ENCODE data around the gene ANTXR1. TPM values are rescaled to one million over a fixed set of nuclear protein-coding genes. Genes with fewer than 3 reads are reported as not detected.

The ANTXR1 gene
- total RNA-seq, 3 donors from 2014 or later (not counting 1 experiment from before 2014, with no cell fraction given) = not detected

DNA sequence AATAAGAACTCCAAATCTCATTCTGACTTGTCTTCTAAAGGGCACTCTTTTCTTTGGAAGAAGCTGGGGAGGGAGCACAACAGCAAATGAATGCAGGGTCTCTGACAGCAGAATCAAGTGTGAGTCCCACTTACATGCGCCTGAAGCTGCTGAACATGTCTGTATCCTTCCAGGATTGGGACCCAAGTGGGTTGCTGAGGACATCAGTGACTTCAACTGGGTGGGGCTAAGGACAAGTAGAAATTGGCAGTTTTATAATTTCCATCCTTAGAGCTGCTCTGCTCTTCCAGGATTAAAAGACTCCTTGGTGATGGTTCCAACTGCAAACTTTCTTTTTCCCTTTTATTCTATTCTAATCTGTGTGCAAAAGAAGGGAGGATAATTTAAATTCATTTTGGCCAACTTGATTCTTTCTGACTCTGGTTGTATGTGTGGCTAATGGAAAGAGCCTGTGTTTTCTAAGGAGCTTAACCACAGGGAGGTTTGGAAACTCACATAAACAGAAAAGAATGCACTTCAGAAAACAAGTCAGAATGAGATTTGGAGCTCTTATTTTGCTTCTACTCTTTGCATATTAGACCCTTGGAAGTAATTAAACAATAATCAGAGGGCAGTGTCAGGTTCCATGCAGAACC, 20.6 kb downstream of the ANTXR1 start:
- ATAC-seq = no peak
- DNase-seq = no peak
- H3K27ac Mint-ChIP-seq = no peak overlapping the region
- no peaks in the 10 kb centered on the region for H3K4me1 ChIP-seq (ENCODE audit: control insufficient read depth, insufficient read depth, low read length)
- TF ChIP-seq, protein P1, sequence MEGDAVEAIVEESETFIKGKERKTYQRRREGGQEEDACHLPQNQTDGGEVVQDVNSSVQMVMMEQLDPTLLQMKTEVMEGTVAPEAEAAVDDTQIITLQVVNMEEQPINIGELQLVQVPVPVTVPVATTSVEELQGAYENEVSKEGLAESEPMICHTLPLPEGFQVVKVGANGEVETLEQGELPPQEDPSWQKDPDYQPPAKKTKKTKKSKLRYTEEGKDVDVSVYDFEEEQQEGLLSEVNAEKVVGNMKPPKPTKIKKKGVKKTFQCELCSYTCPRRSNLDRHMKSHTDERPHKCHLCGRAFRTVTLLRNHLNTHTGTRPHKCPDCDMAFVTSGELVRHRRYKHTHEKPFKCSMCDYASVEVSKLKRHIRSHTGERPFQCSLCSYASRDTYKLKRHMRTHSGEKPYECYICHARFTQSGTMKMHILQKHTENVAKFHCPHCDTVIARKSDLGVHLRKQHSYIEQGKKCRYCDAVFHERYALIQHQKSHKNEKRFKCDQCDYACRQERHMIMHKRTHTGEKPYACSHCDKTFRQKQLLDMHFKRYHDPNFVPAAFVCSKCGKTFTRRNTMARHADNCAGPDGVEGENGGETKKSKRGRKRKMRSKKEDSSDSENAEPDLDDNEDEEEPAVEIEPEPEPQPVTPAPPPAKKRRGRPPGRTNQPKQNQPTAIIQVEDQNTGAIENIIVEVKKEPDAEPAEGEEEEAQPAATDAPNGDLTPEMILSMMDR (IDR thresholded peaks at IDR 0.05) = no peak
- H3K9me3 ChIP-seq (ENCODE audit: control insufficient read depth, insufficient read depth, low read length) = no peaks in the 10 kb centered on the region
- intact Hi-C loops (cut with micrococcal nuclease) = no loop called here
- no peaks in the 10 kb centered on the region for H3K4me1 Mint-ChIP-seq
- 70% methylated on average over 1 of the region's 1 CpG for WGBS (ENCODE audit: insufficient coverage)
- H3K27ac ChIP-seq (ENCODE audit: low read length) = no peak overlapping the region
- no peaks in the 10 kb centered on the region for H3K36me3 ChIP-seq (ENCODE audit: control insufficient read depth, insufficient read depth, low read length)
- no peaks in the 10 kb centered on the region for H3K9me3 Mint-ChIP-seq
- no peak overlapping the region for H3K4me3 ChIP-seq (ENCODE audit: low read length)
- no peak overlapping the region for H3K4me3 Mint-ChIP-seq
- H3K27me3 ChIP-seq (ENCODE audit: control insufficient read depth, insufficient read depth, low read length) = no peaks in the 10 kb centered on the region
- H3K27me3 Mint-ChIP-seq (ENCODE audit: low read depth in 2 of 2) = peaks cover 19 to 50% of the 10 kb centered on the region in 2 donors
- H3K36me3 Mint-ChIP-seq = no peaks in the 10 kb centered on the region

DNA sequence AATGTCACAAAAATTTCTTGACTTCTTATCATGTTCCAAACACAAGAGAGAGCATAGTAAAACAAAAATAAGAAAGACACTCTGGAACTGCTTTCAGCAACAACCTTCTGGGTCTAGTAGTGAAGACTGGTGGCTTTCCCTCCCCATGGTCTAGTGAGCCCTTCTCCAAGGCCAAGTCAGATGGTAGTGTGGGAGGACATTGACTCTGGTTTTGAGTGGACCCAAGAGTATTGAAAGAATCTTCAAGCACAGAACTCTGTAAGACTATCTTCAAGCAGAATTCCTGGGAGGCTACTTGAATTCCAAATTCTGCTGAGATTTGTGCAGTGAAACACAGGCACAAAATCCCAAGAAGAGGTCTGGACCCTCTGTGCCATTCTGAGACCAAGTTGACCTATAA, 21.1 kb downstream of the ANTXR1 start:
- Histone ChIP-seq H3K36me3 (ENCODE audit: control insufficient read depth, insufficient read depth, low read length) (no peaks in the 10 kb centered on the region), H3K27me3 (ENCODE audit: control insufficient read depth, insufficient read depth, low read length) (no peaks in the 10 kb centered on the region), H3K4me3 (ENCODE audit: low read length) (no peak overlapping the region), H3K9me3 (ENCODE audit: control insufficient read depth, insufficient read depth, low read length) (no peaks in the 10 kb centered on the region), H3K27ac (ENCODE audit: low read length) (no peak overlapping the region), H3K4me1 (ENCODE audit: control insufficient read depth, insufficient read depth, low read length) (no peaks in the 10 kb centered on the region)
- ATAC-seq (no peak), DNase-seq (no peak)
- no peak overlapping the region for H3K27ac Mint-ChIP-seq
- intact Hi-C loops (cut with micrococcal nuclease) = no loop called here
- TF ChIP-seq, protein P1 (IDR thresholded peaks at IDR 0.05) = no peak
- peaks cover 19 to 55% of the 10 kb centered on the region in 2 donors for H3K27me3 Mint-ChIP-seq (ENCODE audit: low read depth in 2 of 2)
- H3K9me3 Mint-ChIP-seq = no peaks in the 10 kb centered on the region
- H3K4me1 Mint-ChIP-seq = no peaks in the 10 kb centered on the region
- no peaks in the 10 kb centered on the region for H3K36me3 Mint-ChIP-seq
- no peak overlapping the region for H3K4me3 Mint-ChIP-seq

DNA sequence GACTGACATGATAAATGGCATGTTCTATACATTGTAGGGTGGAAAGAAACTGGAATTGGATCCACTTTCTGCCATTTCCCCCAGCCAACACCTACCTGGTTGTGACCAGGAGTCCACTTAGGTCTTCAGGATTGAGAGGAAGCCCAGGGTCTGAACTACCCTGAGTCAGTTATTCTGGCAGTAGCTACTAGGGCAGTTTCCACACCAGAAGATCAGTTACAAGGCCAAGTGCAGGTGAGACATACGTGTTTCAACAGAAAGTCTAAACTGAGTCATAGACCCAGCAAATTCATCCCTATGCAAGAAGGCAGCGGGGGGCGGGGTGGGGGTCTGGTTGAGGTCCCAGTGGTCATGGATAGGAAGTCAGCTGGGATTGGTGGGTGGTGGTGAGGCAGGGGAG, 21.9 kb downstream of the ANTXR1 start:
- Mint-ChIP-seq H3K36me3 (no peaks in the 10 kb centered on the region), H3K4me3 (no peak overlapping the region), H3K27ac (no peak overlapping the region), H3K27me3 (ENCODE audit: low read depth in 2 of 2) (peaks cover 19 to 57% of the 10 kb centered on the region in 2 donors), H3K9me3 (no peaks in the 10 kb centered on the region), H3K4me1 (no peaks in the 10 kb centered on the region)
- H3K36me3 ChIP-seq (ENCODE audit: control insufficient read depth, insufficient read depth, low read length) = no peaks in the 10 kb centered on the region
- no peak overlapping the region for H3K27ac ChIP-seq (ENCODE audit: low read length)
- no peaks in the 10 kb centered on the region for H3K9me3 ChIP-seq (ENCODE audit: control insufficient read depth, insufficient read depth, low read length)
- DNase-seq (no peak), ATAC-seq (no peak)
- intact Hi-C loops (cut with micrococcal nuclease) = no loop called here
- WGBS (ENCODE audit: insufficient coverage) = 64% methylated on average over 3 of the region's 3 CpGs
- TF ChIP-seq, protein P1 (IDR thresholded peaks at IDR 0.05) = no peak
- H3K27me3 ChIP-seq (ENCODE audit: control insufficient read depth, insufficient read depth, low read length) = no peaks in the 10 kb centered on the region
- no peak overlapping the region for H3K4me3 ChIP-seq (ENCODE audit: low read length)
- no peaks in the 10 kb centered on the region for H3K4me1 ChIP-seq (ENCODE audit: control insufficient read depth, insufficient read depth, low read length)

GRCh38 chr2:69036926-69037325, 23.9 kb downstream of the ANTXR1 start:
- intact Hi-C loops (cut with micrococcal nuclease) = no loop called here
- H3K27ac ChIP-seq (ENCODE audit: low read length) = no peak overlapping the region
- no peaks in the 10 kb centered on the region for H3K9me3 ChIP-seq (ENCODE audit: control insufficient read depth, insufficient read depth, low read length)
- no peaks in the 10 kb centered on the region for H3K4me1 ChIP-seq (ENCODE audit: control insufficient read depth, insufficient read depth, low read length)
- no peak for ATAC-seq
- Mint-ChIP-seq H3K4me1 (no peaks in the 10 kb centered on the region), H3K27ac (no peak overlapping the region), H3K36me3 (no peaks in the 10 kb centered on the region), H3K27me3 (ENCODE audit: low read depth in 2 of 2) (peaks cover 19 to 63% of the 10 kb centered on the region in 2 donors), H3K4me3 (no peak overlapping the region), H3K9me3 (no peaks in the 10 kb centered on the region)
- H3K4me3 ChIP-seq (ENCODE audit: low read length) = no peak overlapping the region
- no peaks in the 10 kb centered on the region for H3K27me3 ChIP-seq (ENCODE audit: control insufficient read depth, insufficient read depth, low read length)
- no peak for DNase-seq
- TF ChIP-seq, protein P1 (IDR thresholded peaks at IDR 0.05) = no peak
- WGBS (ENCODE audit: insufficient coverage) = 90% methylated on average over 4 of the region's 4 CpGs
- H3K36me3 ChIP-seq (ENCODE audit: control insufficient read depth, insufficient read depth, low read length) = no peaks in the 10 kb centered on the region
